GM18511 (cell line): ENCODE results near the gene PLSCR4.

ENCODE experiments used
- ATAC-seq: cut with Tn5 transposase; IDR thresholded peaks from one replicate; pipeline ENCODE4 v1.9.1; 2021; ENCODE audit warnings: mild to moderate bottlenecking, moderate library complexity; ENCODE audit not compliant: unreplicated experiment

Gene PLSCR4

DNA sequence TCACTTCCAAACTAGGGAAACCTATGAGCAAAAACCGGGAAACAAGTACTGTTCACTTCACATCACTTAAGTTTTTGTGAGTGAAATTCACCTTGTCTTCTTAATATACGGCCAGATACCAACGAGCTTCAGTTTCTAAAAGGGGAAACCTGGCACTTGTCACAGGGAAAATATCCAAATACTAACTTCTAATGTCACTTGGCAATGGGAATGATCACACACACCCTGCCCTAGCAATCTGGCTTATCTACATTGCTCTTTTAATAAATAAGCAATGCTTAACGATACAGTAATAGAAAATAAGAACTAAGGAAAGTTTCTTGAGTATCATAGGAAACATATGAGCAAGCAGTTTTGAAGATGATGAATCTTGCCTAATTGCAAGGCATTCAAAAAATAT is 55.3 kb downstream of the PLSCR4 start:
- no peak for ATAC-seq

DNA sequence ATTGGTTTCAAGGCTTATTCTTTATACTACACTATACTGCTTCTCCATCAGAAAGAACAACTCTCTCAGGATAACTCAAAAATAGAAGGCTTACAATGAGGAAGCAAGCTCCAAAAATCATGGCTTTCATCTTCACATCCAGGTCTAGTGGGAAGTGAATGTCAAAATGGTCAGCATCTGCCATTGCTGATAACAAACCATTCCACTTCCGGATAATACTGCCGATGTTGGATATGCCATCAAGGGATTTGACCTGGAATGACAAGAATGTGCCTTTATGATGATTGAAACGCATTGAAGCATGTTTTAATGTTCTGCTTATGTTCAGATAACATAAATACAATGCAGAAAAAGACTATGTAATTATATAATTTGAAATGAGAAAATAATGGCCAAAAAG is 55.9 kb downstream of the PLSCR4 start:
- no peak for ATAC-seq

DNA sequence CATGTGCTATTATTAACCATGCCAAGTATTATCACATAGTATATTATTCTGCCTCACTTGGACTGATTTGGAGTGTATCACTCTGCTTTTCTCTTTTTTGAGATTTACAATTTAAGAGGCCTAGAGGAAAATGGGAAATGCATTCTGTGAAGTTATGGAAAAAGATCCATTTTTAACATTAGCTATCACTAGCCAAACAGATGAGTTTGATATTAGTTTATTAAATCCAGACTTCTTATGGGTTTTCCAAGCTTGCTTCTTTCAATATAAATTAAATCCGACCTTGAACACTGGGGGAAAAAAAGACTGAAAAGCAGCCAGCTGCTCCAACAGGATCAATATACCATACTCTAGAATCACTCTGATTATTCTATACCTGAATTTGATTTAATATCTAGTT is 59.9 kb downstream of the PLSCR4 start:
- ATAC-seq: no peak

DNA sequence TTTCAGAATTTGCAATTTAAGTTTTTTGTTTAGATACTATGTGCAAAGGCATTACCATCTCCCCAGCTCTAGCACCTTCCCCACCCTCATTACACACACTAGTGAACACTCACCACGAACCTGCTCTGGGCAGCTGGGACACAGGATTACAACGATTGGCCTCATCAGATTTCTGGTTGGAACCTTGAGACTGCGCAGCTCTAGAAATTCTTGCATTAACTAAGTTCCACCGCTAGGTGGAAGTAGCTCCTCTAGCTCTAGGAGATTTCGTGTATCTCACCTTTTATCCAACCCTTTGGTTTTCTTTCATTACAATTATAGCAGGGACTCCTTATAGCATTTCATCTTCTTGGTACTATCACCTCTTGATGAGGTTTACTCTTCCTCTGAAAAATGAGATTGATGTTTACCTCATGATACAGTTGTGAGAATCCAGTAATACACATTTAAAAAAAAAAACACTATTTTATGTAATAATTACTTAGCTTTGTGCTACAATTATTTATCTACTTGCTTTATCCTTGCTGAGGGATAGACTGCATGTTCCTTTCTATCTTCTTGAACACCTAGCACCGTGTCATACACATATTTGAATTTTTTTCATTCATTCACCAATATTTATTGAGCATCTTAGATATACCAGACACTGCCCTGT is 61.3 kb downstream of the PLSCR4 start:
- peak; percentile 98 for ATAC-seq

DNA sequence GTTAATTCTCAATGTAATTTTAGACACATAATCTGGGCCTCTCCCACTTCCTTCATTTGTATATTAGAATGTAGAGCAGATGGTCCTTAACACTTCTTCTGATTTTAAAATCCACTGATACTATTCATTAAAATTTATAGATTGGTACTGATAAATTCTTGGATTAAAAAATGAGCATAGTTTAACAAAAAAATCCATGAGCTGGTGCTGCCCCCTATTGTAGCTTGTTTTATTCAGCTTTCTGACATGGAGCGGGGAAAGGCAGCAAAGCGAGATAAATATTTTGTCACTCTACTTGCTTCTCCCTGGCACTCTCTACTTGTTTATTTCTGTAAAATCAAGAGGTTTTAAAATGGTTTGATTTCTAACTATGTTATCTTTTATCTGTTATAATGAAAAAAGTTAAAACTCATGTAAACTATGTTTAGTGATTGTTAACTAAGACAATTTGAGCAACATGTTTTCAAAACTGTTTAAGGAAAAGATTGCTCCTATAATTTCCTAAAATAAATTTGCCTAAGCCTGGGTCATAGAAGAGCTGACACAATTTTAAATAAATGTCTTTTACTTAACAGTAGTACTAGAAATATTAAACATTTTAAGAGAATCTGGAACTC is 63.5 kb downstream of the PLSCR4 start:
- ATAC-seq: no peak

DNA sequence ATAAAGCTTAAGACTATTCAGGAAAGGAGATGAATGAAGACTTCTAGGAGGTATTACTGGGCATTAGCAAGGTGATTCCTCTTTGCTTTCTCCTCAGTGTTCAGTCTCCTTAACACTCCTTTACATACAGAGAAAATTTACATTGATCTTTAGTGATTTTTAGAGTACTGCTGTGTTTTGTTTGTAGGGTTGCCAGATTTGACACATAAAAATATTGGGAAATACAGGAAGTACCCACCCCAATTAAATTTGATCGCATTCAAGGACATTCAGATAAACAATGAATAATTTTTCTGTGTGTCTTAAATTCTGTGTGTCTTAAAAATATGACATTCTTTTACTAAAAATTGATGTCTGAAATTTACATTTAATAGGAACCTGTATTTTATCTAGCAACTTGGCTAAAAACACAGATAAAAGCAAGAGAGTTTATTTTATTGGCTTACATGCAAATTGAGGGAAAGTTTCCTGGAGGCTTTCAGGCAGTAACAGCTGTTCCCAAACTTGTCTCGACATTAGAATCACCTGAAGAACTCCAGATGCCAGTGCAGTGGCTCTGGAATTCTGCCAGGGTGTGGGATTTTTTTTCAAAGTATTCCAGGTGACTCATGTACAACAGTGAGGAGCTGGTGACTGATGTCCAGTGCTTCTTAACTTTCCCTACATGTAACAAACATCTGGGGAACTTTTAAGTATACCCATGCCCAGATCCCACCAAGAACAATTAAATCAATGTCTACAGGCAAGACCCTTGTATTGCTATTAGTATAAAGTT is 66.5 kb downstream of the PLSCR4 start:
- ATAC-seq: no peak

DNA sequence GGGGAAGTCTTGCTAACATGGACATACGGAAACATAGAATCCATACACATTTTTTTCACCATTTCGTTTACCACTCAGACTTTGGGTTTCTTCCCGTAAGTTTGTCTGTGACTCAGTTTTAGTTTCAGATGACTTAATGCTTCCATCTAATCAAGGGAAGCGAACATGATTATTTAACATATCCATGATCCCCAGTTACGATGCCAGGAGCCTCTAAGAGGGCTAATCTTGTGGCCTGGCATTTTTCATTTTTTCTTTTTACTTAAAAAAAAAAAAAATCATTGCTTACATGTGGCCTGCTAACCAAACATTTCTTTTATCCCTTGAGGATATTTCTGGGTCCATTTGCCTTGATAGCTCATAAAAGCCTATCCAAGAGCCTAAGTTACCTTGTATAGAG is 69.7 kb downstream of the PLSCR4 start:
- no peak for ATAC-seq

DNA sequence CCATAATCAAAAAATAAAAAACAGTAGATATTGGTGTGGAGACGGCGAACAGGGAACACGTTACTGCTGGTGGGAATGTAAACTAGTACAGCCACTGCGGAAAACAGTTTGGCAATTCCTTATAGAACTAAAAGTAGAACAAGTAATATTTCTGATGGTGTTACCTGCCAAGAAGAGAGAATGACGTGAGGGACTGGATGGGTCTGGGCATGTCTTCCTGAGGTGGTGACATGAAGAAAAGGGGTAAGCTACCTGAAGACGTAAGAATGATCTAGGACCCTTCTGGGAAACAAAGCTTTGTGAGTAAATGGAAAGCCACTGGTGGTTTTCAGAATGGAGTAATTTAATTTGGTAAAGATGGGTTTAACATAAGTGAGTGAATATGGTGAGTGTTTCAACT is 70.5 kb downstream of the PLSCR4 start:
- no peak for ATAC-seq

DNA sequence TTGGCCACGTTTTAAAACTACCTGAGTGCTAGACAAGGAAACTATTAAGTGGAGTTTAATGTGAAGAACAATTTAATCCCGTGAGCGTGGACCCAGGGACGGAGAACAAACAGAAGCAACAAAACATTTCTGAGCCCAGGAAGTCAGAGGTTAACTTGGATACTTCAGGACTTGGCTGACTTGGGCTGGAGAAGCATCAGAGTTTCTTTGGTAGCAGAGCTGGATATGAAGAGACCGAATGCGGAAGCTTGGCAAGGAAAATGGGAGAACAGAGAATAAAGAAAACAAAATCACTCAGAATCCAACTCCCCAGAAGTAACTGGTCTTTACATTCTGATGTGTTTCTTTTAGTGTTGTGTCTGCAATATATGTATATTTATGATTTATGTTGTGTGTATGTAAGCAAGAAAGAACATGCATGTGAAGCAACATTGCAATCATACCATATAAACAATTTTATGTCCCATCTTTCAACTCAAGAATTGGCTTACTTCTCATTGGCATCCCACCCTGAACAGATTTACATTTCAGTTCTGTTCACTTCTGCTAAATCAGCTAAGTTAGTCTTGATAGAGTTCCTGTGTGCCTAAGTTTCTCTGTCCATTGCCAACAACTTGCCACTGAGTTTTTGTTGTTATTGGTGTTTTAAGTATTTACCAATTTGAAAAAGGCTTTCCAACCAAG is 72.8 kb downstream of the PLSCR4 start:
- no peak for ATAC-seq

DNA sequence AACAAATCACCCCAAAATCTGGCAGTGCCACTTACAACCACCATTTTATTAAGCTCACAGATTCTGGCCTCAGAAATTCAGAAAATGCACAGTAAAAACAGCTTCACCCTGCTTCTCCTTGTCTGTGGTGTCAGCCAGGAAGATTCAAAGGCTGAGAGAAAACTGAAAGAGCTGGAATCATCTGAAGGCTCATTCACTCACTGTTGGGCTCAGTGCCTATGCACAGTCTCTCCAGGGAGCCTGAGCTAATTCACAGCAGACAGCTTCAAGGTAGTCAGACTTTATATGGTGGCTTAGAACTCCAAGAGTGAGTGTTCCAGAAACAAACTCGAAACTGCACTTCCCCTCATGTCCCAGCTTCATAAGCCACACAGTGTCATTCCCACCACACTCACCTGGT is 73.4 kb downstream of the PLSCR4 start:
- no peak for ATAC-seq

DNA sequence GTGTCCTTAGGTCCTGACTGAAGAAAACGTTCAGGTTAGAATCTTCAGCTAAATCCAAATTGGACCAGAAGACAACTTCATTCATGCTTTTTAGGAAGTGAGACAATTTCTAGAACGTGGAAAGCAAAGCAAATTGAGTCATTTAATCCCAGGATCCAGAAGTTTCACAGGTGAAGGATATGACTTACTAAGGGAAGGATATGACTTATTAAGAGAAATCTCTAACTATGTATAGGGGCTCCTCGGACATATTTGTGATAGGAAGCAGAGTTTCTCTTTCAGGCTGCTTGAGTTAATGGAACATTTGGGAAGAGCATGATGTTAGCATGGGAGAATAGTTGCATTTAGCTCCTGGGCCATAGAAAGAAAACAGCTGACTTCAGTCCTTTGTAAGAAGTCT is 73.8 kb downstream of the PLSCR4 start:
- no peak for ATAC-seq

DNA sequence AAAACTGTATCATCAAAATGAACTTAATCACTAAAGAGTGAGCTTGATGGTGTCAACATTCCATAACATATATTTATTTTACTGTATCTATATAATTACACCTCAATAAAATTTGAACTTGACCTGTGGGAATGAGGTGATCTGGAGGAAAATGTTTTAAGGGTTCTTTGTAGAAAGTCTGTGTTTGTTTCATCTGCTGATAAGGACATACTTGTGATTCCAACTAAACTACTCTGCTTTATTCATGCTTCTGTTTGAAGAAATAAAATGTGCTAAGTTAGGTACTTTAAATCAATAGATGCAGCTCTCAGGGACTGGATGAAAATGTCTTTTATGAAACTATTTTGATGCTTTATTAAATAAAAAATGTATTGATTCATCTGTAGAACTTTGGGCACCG is 78.3 kb downstream of the PLSCR4 start:
- no peak for ATAC-seq

DNA sequence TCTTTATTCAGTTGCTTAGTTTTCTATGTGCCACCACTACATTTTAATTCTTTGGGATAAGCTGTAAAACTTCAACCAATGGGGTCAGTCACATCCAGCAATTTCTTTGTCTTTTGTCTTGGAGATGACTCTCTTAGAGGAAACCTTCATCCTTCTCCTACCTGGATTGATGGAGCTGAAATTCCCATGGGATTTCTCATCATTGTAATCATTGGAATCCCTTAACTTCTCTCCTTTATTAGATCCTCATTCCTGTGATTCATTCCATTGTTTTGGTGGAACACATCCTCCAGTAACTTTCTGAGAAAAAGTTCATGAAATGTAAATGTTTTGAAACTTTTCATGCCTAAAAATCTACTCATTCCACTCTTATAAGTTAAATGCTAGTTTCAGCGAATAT is 80.3 kb downstream of the PLSCR4 start:
- ATAC-seq: no peak

DNA sequence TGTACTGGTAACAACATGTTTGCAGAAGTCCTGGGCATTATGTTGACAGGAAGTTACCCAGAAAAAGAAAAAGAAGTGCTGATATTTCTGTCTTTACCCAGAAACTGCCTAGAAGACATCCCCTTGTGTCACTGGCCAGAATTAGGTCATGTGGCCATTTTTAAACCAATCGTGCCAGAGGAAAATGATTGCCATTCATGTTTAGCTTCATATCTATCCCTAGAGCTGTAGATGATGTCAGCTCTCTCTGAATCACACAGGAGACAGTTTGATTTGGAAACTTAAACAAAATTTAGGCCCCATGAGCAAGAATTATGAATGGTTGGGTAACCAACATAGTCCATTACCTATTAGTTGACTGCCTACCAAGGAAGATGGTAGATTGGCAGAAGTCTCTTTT is 81.0 kb downstream of the PLSCR4 start:
- ATAC-seq: no peak

DNA sequence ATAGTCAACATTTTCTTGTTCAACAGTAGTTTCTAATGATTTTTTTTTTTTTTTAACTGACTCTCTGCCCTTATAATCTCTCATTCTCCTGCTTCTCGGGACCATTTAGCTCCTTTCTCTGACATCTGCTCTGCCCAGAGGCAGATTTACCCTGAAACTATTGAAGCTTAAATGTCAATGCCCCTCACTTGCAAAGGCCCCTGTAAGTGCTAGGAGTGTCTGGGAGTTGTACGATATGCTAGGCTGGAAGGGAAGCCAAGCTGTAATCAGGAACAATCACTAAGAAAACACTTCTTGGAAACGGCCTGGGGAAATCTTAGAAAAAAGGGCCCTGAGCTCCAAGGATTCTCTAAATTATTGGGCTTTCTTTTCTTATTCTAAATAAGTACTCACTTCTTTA is 84.1 kb downstream of the PLSCR4 start:
- ATAC-seq: no peak

DNA sequence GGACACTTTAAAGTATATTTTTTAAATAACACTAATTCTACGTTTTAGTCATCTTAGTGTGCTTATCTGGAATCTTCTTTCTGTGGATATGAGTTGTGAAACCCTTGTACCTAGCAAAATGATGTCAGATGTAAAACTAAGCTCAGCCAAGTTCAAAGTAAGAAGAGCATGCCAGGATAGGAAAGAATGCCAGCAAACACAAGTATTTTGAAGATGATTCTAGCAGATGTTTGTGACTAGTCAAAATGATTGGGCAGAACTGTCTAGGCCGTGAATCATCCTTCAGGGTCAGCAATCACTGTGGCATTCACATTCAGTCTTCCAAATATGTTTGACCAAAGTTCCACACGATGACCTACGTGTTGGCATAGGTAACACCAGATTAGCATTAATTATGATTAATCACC is 84.5 kb downstream of the PLSCR4 start:
- no peak for ATAC-seq

DNA sequence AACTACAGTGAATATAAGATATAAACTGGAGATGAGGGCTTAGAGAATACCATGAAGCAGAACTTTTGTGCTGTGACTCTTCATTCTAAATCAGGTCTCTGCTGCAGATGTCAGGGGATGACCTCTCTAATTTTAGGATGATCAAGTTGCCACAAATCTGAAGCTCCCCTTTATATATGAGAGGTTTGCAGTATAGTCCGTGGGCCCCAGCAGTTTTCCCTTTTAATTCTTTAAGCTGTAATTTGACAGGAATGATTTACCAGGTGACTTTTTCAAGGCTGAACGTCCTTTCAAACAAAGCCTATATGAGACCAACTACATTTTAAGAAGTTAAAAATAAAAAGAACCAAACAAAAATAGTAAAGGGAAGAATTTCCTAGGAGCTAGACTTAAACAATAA is 85.0 kb downstream of the PLSCR4 start:
- no peak for ATAC-seq

DNA sequence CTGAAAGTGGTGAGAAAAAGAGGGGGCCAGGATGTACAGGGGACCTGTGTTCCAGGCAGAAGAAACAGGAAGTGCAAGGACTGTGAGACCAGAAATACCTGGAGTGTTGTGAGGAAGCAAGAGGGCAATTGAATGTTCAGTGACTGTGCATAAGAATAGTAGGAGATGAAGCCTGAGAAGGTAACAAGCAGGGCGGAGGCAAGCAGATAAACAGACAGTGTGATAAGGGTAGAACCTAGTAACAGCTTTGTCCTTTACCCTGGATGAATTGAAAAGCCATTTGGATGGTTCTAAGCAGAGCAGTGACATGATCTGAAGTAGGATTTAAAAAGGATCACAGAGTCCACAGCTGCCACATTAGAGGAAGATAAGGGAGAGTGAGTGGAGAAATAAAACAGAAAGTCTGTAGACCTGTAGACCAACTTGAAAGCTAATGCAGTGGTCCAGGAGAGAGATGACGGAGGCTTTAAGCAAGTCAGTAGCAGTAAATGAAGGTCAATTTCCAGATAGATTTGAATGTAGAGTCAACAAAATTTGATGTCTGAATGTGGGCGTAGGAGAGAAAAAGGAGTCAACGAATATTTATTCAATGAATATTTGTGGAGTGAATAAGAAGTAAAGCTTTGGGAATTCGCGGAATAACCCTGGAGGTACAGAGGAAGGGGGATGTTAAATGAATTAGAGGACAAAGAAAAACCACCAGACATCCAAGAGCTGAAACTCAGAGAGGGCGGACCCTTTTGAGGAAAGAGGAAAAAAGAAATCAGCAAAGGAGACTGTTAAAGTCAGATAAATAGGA is 85.7 kb downstream of the PLSCR4 start:
- ATAC-seq: no peak

DNA sequence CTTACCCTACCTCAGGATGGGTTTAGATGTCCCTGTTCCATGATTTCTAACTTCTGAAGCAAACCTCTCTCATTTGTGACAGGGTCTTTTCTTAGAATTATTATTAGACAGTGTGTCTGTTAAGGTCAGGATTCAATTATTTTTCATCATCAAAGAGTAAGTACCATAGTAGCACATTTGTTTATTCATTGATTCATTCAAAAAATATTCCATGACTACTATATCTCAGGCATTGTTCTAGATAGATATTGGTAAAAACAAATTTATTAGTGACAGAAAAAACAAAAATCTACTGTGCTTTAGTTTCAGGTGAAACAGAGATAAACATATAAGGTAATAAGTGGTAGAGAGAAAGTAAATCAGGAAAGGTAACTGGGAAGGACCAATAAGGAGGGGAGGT is 86.4 kb downstream of the PLSCR4 start:
- ATAC-seq: no peak

DNA sequence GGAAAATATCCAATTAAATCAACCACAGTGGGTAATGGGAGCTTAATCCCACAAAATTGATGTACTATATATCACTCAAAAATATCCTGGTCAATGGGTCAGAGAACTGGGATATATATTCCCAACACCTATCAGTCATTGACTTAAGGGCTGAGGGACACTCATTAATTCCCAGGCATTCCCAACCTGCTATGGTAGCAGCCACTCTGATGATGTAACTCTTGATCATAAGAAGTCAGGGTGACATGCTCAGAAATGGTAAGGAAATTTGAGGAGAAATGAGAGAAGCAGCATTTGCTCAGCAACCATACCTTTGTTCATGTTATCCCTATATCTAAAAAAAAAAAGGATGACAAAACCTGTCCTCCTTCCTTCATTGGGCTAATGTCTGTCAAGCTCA is 86.8 kb downstream of the PLSCR4 start:
- ATAC-seq: no peak

DNA sequence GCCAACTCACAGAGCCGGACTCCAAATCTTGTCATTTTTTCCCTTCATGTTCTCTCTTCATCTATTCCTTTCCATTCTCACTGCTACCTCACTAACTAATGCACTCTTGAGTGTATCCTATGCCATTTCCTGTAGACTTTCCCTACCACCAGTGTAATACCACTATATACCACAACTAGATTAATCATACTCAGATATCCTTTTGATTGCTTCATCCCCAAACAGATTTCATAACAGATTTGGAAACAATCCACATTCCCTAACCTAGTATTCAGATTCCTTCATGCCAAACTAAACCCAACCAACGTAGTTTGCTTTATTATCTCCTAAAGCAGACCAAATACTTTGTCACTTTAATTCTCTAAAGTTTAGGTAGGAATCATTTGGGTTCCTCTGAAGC is 87.3 kb downstream of the PLSCR4 start:
- ATAC-seq: no peak
